ENCODE measurements around the gene KRTAP4-16.
"Not testable (repeated sequence)": the region's sequence is repeated elsewhere in the genome, so short reads cannot be mapped to it uniquely, and the experiment has no call there.

The KRTAP4-16 gene

DNA sequence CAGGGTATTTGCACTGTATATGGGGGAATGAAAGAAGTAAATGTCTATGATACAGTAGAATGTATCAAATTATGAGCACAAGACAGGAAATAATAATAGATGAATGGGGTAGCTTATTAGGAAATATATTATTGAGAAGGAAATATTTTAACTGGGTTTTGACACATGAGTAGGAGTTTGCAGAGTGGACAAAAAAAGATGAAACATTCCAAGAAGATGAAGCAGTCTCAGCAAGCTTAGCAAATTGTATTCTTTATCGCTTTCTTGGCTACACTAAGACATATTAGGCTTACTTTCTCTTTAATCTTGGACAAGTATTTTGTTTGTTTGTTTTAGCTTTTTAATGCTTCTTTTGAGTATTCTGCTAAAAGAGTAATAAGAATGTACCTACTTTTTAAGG, 1.9 kb upstream of the KRTAP4-16 start:
- CTCF ChIA-PET, result no interaction called here
- POLR2A ChIA-PET (ENCODE audit: low non-redundant PET), result no interaction called here
- TF ChIP-seq, protein P1, sequence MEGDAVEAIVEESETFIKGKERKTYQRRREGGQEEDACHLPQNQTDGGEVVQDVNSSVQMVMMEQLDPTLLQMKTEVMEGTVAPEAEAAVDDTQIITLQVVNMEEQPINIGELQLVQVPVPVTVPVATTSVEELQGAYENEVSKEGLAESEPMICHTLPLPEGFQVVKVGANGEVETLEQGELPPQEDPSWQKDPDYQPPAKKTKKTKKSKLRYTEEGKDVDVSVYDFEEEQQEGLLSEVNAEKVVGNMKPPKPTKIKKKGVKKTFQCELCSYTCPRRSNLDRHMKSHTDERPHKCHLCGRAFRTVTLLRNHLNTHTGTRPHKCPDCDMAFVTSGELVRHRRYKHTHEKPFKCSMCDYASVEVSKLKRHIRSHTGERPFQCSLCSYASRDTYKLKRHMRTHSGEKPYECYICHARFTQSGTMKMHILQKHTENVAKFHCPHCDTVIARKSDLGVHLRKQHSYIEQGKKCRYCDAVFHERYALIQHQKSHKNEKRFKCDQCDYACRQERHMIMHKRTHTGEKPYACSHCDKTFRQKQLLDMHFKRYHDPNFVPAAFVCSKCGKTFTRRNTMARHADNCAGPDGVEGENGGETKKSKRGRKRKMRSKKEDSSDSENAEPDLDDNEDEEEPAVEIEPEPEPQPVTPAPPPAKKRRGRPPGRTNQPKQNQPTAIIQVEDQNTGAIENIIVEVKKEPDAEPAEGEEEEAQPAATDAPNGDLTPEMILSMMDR (conservative IDR thresholded peaks at IDR 0.05; ENCODE audit: low read depth), result no peak
- no peak overlapping the region for H3K27ac ChIP-seq
- no peak for DNase-seq (ENCODE audit: low spot score)

DNA sequence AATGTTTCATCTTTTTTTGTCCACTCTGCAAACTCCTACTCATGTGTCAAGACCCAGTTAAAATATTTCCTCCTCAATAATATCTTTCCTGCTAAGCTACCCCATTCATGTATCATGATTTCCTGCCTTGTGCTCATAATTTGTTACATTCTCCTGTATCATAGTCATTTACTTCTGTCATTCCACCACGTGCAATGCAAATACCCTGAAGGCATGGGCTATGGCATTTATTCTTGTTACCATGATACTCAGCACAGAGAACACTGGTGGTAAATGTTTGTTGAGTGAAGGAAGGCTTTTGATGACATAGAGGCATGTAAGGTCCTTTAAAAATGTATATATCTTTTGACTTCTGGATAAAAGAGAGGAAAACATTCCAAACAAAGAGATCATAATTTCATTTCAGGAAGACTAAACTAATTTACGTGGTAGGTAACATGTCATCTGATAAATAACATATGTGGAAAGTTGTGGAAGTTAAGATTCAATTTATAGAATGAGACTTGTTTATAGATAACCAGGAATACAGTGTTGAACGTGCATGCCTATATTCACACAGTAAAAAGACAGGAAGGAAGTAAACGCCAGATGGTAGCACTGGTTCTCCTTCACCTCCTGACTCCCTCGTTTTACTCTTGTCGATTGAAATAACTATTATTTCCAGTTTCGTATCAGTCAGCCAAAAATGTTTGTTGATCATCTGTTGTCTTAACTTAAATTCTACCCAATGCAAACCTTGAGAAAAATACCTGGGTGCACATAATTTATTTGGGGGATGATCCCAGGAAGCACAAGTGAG, 2.1 kb downstream of the KRTAP4-16 start:
- CTCF ChIA-PET, H3K27ac ChIP-seq: not testable (repeated sequence)
- DNase-seq (ENCODE audit: low spot score), result peak; percentile 46
- POLR2A ChIA-PET (ENCODE audit: low non-redundant PET), result interaction anchor here (0.6 kb wide), 1 partner anchor 157 kb away, joined by 3 read pairs; no protein-coding TSS in a partner anchor

DNA sequence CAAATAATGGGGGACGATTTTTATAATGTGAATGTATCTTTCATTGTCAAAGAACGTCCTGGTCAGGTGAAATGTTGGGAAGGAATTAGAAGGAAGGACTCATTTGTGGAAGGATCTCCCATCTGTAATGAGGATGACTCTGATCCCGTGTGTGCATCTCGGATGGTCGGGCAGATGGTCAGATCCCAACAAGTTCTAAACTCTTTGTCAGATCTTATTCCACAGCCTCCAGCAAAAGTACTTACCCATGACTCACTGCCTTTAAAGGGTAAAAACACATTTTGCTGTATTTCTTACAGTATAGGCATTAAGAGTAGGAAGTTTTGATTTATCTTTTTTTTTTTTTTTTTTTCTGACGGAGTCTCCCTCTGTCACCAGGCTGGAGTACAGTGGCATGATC, 3.5 kb downstream of the KRTAP4-16 start:
- ChIA-PET POLR2A (ENCODE audit: low non-redundant PET) (no interaction called here), CTCF (no interaction called here)
- peak; percentile 23 for DNase-seq (ENCODE audit: low spot score)
- peak overlapping the region; percentile 53; the same call in 1 of the 2 replicates for H3K27ac ChIP-seq
- TF ChIP-seq, protein P1 (conservative IDR thresholded peaks at IDR 0.05; ENCODE audit: low read depth), result no peak

DNA sequence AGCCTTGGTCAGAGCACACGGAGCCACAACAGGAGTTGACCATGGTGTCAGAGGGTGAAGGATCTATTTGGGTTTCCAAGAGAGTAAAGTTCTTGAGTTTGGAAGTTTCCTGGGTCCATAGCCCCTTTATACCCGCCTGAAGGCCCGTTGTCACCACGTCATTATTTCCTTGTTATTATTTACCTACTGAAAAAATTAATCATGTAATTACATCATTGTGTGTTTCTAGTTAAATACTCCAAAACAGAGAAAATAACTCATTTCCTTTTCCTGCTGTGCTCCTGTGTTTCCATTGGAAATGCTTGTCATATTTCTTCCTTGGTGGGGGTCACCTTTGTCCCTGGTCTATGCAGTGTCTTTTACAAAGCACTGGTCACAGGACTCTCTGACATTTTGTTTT, 4.0 kb downstream of the KRTAP4-16 start, which contains the start of gene KRTAP4-8:
Gene KRTAP4-8, minus strand, starts transcription at position 101 of the 400 bp plus-strand sequence. Its CDS starts 58 bp downstream, at position 43.
- ChIA-PET CTCF (no interaction called here), POLR2A (ENCODE audit: low non-redundant PET) (no interaction called here)
- TF ChIP-seq, protein P1 (conservative IDR thresholded peaks at IDR 0.05; ENCODE audit: low read depth), result no peak

DNA sequence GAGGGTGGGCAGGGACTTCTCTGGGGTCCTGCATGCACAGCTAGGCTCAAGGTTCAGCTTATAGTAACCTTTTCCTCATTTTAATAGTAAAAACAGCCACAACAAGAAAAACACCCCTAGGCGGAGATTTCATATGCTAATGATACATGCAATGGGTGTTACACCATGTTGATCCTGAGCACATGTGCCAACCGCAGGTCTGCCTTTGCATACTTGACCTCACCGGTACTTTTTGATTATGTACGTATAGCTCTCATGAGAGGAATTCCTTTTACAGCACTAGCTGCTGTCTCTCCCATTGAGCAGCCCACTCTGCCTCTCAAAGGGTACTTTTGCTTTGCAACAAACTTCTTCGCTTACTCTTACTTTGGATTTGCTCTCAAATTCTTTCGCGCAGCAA, 6.0 kb downstream of the KRTAP4-16 start:
- H3K27ac ChIP-seq, result no peak overlapping the region
- CTCF ChIA-PET, result no interaction called here
- POLR2A ChIA-PET (ENCODE audit: low non-redundant PET), result no interaction called here
- DNase-seq (ENCODE audit: low spot score), result no peak
- TF ChIP-seq, protein P1 (conservative IDR thresholded peaks at IDR 0.05; ENCODE audit: low read depth), result no peak

More for the DNA sequence above, 4.0 kb downstream of the KRTAP4-16 start, which contains the start of gene KRTAP4-8:
- DNase-seq (ENCODE audit: low spot score), result no peak
- peak within 1 kb of the TSS; percentile 53; the same call in 1 of the 2 replicates for H3K27ac ChIP-seq

DNA sequence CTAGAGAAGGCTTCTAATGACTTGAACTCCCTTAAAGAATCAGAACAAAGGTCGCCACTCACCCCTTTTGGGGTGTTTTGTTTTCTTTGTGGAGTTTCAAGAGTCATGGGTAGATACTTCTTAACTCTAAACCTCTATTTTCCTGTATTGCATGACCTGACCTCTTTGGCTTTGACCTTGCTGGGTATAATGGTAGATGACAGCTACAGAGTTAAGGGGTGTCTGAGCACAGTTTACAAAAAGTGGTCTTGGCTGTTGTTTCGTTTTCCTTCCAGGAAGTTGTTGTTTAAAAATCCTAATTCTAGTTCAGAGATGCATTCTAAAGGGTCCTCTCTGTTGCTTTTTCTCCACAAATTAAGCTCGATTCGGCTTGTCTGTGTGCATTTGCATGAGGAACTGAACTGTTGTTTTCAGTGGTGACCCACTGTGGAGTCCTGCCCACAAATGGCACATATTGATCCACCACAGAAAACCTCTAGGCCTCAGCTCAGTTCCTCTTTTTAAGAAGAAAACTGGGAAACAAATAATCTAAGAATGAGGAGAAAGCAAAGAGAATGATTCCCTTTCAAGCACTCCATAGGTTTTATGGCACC, 13.2 kb downstream of the KRTAP4-16 start:
- H3K27ac ChIP-seq; CTCF ChIA-PET; POLR2A ChIA-PET (ENCODE audit: low non-redundant PET); DNase-seq (ENCODE audit: low spot score): not testable (repeated sequence)

DNA sequence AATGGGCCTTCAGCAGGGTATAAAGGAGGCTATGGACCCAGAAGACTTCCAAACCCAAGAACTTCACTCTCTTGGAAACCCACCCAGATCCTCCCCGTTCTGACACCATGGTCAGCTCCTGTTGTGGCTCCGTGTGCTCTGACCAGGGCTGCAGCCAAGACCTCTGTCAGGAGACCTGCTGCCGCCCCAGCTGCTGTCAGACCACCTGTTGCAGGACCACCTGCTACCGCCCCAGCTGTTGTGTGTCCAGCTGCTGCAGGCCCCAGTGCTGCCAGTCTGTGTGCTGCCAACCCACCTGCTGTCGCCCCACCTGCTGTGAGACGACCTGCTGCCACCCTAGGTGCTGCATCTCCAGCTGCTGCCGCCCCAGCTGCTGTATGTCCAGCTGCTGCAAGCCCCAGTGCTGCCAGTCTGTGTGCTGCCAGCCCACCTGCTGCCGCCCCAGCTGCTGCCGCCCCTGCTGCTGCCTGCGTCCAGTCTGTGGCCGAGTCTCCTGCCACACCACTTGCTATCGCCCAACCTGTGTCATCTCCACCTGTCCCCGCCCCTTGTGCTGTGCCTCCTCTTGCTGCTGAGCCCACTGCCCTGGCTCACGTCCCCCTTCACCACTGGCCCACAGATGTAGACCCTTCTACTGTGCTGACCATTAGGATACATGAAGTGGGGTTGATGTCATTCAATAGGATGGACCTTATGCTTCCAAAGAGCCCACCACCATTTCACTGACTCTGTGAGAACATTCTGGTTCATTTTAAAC, 17.7 kb downstream of the KRTAP4-16 start, which contains the start of gene KRTAP4-7:
Gene KRTAP4-7, plus strand, starts transcription at position 51 of the 757 bp plus-strand sequence. Its CDS starts 57 bp downstream, at position 108.
- POLR2A ChIA-PET (ENCODE audit: low non-redundant PET); DNase-seq (ENCODE audit: low spot score); H3K27ac ChIP-seq; CTCF ChIA-PET: not testable (repeated sequence)

DNA sequence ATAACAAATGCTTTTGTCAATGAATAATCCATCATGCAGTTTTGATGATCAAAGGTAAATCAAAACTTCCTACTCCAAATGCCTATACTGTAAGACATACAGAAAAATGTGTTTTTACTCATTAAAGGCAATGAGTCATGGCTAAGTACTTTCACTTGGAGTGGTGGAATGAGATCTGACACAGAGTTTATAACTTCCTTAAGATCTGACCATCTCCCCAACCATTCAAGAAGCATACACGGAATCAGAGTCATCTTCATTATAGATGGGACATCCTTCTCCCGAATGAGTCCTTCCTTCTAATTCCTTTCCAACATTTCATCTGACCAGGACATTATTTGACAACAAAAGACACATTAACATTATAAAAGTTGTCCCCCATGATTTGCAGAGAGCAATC, 18.6 kb downstream of the KRTAP4-16 start:
- DNase-seq (ENCODE audit: low spot score); CTCF ChIA-PET; POLR2A ChIA-PET (ENCODE audit: low non-redundant PET): not testable (repeated sequence)

More for the DNA sequence above, 18.6 kb downstream of the KRTAP4-16 start:
- H3K27ac ChIP-seq, result not testable (repeated sequence)
